IPS DF 6.9 (cell line): Measurements from ENCODE around the gene SGK1.
"Not testable (repeated sequence)": the region's sequence is repeated elsewhere in the genome, so short reads cannot be mapped to it uniquely, and the experiment has no call there.

Experiments used
- DNase-seq: peaks from one replicate; pipeline ENCODE4 v3.0.0-alpha.2; 2013; ENCODE audit warnings: low read depth, low spot score
- H3K27ac ChIP-seq: one replicate; pipeline ENCODE4 v1.5.1; 2013; ENCODE audit warnings: low read length, control low read depth
- H3K27me3 ChIP-seq: 2 replicates; pipeline ENCODE4 v1.6.1; 2013; ENCODE audit warnings: mild to moderate bottlenecking, low read length; ENCODE audit not compliant: control insufficient read depth, insufficient read depth
- H3K36me3 ChIP-seq: 2 replicates; pipeline ENCODE4 v1.6.1; 2013; ENCODE audit warnings: low read length; ENCODE audit not compliant: control insufficient read depth, insufficient read depth
- H3K4me1 ChIP-seq: 2 replicates; pipeline ENCODE4 v1.6.1; 2013; ENCODE audit warnings: low read length; ENCODE audit not compliant: control insufficient read depth, insufficient read depth
- H3K4me3 ChIP-seq: 2 replicates; pipeline ENCODE4 v1.5.1; 2013; ENCODE audit warnings: mild to moderate bottlenecking, low read length
- H3K9me3 ChIP-seq: 2 replicates; pipeline ENCODE4 v1.6.1; 2013; ENCODE audit warnings: low read length, inconsistent platforms; ENCODE audit not compliant: control insufficient read depth, insufficient read depth
- WGBS: extraction: QIAGEN DNeasy Blood & Tissue Kit; methylation state at CpG from one replicate; pipeline ENCODE4 v1.1.7; 2013; ENCODE audit warnings: mixed read lengths, missing lambda C conversion rate; ENCODE audit not compliant: insufficient read length, insufficient coverage; 5-methylcytosine and 5-hydroxymethylcytosine counted together

SGK1 gene

DNA sequence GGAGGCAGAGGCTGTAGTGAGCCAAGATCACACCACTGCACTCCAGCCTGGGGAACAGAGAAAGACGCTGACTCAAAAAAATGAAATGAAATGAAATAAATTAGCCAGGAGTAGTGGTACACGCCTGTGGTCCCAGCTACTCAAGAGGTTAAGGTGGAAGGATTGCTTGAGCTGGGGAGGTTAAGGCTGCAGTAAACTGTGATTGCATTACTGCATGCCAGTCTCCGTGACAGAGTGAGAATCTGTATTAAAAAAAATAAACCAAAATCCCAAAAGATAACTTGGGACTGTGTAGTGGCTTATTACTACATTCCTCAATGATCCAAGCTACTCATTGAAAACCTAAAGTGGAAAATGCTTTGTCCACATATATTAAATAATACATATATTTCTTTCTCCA, 87.0 kb downstream of the SGK1 start:
- H3K4me3 ChIP-seq, result no peak overlapping the region
- H3K27ac ChIP-seq, result no peak overlapping the region
- no CpG with 5 or more reads among the region's 3 CpGs for WGBS
- H3K27me3 ChIP-seq, result no peaks in the 10 kb centered on the region
- DNase-seq, result no peak
- H3K4me1 ChIP-seq, result no peaks in the 10 kb centered on the region
- H3K9me3 ChIP-seq, result no peaks in the 10 kb centered on the region
- H3K36me3 ChIP-seq, result no peaks in the 10 kb centered on the region

DNA sequence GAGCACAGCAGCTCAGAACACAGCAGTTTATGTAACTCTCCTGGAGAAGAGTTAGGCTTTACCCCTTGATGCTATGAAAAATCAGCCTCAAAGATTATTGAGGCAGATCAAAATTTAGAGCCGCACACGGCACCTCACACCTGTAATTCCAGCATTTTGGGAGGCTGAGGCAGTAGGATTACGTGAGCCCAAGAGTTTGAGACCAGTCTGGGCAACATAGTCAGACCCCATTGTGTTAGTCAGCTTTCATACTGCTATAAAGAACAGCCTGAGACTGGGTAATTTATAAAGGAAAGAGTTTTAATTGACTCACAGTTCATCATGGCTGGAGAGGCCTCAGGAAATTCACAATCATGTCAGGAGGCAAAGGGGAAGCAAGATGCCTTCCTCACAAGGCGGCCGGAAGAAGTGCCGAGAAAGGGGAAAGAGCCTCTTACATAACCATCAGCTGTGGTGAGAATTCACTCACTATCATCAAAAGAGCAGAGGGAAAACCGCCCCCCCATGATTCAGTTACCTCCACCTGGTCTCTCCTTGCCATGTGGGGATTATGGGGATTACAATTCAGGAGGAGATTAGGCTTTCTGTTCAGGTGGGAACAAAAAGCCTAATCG, 87.7 kb downstream of the SGK1 start:
- H3K27ac ChIP-seq, result no peak overlapping the region
- no peaks in the 10 kb centered on the region for H3K9me3 ChIP-seq
- no peaks in the 10 kb centered on the region for H3K4me1 ChIP-seq
- no peaks in the 10 kb centered on the region for H3K36me3 ChIP-seq
- no peak overlapping the region for H3K4me3 ChIP-seq
- H3K27me3 ChIP-seq, result no peaks in the 10 kb centered on the region
- no peak for DNase-seq
- WGBS, result no CpG with 5 or more reads among the region's 8 CpGs

DNA sequence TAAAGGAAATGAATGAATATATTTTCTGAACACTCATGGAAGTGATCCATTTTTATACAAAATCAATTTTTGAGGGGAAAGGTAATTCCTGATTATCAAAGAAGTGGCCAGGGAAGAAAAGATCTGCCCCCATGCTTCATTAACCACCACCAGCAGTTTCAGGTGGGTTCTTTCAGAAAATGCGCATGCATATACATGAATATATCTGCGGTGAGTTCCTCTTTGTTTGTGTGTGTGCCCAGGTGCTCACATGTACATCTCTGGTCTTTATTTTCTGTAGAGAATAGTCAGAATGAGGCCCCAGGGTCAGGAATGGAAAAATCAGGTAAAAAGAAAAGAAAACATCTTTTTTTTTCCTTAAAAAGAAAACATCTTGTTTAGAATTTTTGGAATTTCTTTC, 88.4 kb downstream of the SGK1 start:
- WGBS, result no CpG with 5 or more reads among the region's 2 CpGs

DNA sequence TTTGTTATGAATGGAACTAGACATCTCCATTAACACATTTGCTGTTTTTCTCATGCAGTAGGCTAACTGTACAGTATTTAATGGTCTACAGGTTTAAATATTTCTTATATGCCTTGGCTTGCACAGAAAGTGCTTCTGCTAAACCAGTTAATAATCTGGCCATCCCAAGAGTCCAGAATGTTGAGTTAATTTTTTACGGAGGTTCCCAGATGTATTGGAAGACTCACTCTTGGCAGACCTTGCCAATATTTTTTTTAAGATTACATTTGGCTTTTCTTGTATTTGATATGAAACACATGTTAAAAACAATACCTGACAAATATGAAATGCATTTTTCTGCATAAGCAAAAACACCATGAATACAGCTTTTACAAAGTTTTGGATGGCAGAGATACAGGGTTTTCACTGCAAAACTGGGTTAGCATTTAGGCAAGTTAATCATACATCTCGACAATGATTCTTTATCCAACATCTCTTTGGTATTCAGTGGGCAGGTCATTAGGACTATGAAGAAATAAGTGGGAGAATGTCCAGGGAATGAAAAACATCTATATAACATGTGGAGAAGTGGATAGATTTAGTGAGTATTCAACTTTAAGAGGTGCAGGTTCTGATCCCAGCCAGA, 94.0 kb downstream of the SGK1 start:
- Histone ChIP-seq H3K27me3 (no peaks in the 10 kb centered on the region), H3K4me1 (no peaks in the 10 kb centered on the region), H3K27ac (no peak overlapping the region), H3K9me3 (no peaks in the 10 kb centered on the region), H3K4me3 (no peak overlapping the region), H3K36me3 (no peaks in the 10 kb centered on the region)
- no peak for DNase-seq
- WGBS, result no CpG with 5 or more reads among the region's 2 CpGs

More for the DNA sequence above, 88.4 kb downstream of the SGK1 start:
- Histone ChIP-seq H3K27ac (no peak overlapping the region), H3K36me3 (no peaks in the 10 kb centered on the region), H3K27me3 (no peaks in the 10 kb centered on the region), H3K9me3 (no peaks in the 10 kb centered on the region), H3K4me1 (no peaks in the 10 kb centered on the region), H3K4me3 (no peak overlapping the region)
- DNase-seq, result no peak

DNA sequence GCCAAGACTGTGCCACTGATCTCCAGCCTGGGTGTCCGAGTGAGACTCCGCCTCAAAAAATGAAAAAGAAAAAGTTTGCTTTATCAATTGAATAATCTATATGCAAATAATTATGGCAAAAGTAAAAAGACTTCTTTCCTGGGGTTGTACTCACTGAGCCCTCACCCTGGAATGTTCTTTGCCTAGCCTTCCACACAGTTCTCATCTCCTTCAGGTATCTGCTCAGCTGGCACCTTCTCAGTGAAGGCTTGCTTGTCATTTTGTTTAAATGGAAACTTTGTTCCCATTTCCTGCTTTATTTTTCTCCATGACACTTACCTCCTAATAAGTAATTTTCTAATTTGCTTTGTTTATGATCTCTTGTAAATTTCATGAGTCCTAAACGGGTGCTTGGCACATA, 96.7 kb downstream of the SGK1 start:
- no peaks in the 10 kb centered on the region for H3K27me3 ChIP-seq
- no peaks in the 10 kb centered on the region for H3K9me3 ChIP-seq
- no peak overlapping the region for H3K27ac ChIP-seq
- H3K4me1 ChIP-seq, result no peaks in the 10 kb centered on the region
- no CpG with 5 or more reads among the region's 3 CpGs for WGBS
- H3K4me3 ChIP-seq, result no peak overlapping the region
- DNase-seq, result no peak
- H3K36me3 ChIP-seq, result no peaks in the 10 kb centered on the region

DNA sequence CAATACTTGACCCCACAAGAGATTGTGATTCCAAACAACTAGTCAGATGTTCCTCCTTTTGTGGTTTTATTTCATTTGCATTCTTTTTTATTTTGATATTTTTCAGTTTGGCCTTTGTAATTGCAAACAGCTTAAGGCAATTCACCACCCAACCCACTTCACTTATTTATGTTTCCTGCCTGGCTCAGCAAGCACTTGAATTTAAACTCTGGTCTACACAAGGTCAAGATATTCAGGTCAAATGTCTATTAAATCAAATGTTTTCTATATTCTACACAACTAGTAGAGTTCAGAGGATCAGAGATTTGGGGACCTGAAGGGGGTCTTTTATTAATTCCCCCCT, 100.1 kb downstream of the SGK1 start:
- no peaks in the 10 kb centered on the region for H3K4me1 ChIP-seq
- H3K9me3 ChIP-seq, result no peaks in the 10 kb centered on the region
- no peaks in the 10 kb centered on the region for H3K36me3 ChIP-seq
- H3K27me3 ChIP-seq, result no peaks in the 10 kb centered on the region
- no peak overlapping the region for H3K27ac ChIP-seq
- DNase-seq, result no peak
- H3K4me3 ChIP-seq, result no peak overlapping the region

DNA sequence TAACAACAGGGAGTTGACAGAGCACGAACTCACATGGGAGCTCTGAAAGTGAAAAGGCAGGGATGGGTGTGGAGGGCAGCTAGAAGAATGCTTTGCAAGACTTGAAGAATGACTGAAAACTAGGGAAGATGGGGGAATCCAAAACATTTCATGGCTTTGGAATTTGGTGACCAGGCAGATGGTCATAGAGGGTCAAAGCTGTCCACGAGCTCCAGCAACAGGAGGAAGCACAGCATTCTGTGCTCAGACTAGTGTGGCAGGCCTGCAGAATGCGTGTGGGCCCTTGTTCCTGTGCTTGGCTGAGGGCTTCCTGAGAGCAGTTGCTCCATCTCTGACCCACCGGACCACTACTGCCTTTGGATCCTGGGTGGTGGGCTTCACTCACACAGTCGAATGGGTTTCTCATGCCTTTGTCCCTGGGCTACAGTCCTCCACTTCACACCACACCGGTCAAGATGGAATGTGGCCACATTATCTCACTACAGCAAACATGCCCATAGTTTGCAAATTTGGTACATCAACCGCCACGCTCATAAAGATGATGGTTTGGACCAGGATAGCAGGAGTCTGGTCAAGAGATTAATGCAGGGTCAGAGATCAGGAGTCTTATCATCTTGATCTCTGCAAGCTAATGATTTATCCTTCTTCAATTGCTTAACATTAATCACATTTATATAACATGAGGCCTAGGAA, 100.7 kb downstream of the SGK1 start:
- Histone ChIP-seq H3K36me3 (no peaks in the 10 kb centered on the region), H3K27ac (no peak overlapping the region), H3K9me3 (no peaks in the 10 kb centered on the region), H3K4me1 (no peaks in the 10 kb centered on the region), H3K4me3 (no peak overlapping the region), H3K27me3 (no peaks in the 10 kb centered on the region)
- DNase-seq, result no peak
- WGBS, result no CpG with 5 or more reads among the region's 8 CpGs

DNA sequence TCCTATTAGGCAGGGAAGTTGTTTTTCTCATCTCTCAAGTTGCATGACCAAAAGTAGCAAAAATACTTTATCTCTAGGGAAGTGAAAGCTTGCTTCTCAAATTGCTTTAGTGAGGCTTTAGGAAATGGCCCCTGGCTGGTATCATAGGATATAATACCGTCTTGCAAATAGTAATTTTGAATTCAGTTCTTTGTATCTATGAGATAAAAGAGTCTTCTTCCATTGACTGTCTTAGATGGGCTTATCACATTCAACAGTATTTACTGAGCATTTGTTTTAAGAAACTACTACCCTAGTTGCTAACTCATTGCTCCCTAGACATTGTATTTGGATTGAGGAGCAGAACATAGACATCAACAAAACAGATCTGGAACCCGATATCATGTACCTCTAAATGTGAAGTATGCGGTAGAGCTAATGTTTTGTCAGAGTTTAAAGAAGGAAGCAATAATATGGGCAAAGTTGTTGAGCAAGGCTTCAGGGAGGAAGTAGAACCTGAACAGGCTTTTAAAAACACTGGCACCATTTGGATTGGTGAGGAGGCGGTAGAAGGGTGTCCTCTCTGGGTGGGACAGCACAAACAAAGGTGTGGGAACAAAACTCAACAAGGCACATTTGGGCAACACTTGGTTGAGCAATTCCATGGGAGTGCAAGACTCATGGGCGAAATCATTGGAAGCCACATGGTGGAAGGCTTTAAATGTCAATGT, 101.5 kb downstream of the SGK1 start:
- Histone ChIP-seq H3K4me1 (no peaks in the 10 kb centered on the region), H3K4me3 (no peak overlapping the region), H3K27ac (no peak overlapping the region), H3K36me3 (no peaks in the 10 kb centered on the region), H3K27me3 (no peaks in the 10 kb centered on the region), H3K9me3 (no peaks in the 10 kb centered on the region)
- no peak for DNase-seq
- WGBS, result no CpG with 5 or more reads among the region's 5 CpGs

DNA sequence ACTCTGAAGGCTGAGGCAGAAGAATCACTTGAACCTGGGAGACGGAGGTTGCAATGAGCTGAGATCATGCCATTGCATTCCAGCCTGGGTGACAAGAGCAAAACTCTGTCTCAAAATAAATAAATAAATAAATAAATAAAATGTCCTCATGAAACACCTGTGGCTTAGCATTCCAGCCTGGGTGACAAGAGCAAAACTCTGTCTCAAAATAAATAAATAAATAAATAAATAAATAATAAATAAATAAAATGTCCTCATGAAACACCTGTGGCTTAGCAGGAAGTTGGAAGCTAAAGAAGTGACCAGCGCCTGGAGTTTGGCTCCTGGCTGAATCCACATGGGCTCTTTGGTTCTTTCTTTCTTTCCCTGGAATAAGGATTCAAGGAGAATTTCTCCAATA, 104.5 kb downstream of the SGK1 start:
- not testable (repeated sequence) for H3K4me1 ChIP-seq, H3K27me3 ChIP-seq, DNase-seq, H3K27ac ChIP-seq, H3K36me3 ChIP-seq, H3K9me3 ChIP-seq, H3K4me3 ChIP-seq
- no CpG with 5 or more reads among the region's 2 CpGs for WGBS

DNA sequence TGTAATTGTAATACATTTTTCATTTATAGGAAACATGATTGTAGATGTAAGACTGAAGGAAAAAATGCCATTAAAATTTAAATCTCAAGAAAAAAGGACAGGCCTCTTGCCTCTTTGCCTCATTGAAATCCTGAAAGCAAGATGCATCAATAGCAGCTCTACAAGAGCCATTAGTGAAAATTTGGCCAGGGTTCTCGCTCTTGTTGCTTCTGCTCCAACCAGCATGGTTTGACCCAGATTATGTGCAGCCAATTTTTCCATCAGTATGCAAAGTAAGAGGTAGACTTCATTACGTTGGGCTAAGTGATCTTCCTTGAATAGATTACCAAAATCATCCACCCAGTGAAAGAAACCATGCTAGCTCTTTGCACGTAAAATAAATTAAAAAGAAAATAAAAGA, 106.6 kb downstream of the SGK1 start:
- DNase-seq, result no peak
- no peaks in the 10 kb centered on the region for H3K4me1 ChIP-seq
- no peaks in the 10 kb centered on the region for H3K27me3 ChIP-seq
- no CpG with 5 or more reads among the region's 3 CpGs for WGBS
- no peak overlapping the region for H3K27ac ChIP-seq
- no peak overlapping the region for H3K4me3 ChIP-seq
- no peaks in the 10 kb centered on the region for H3K9me3 ChIP-seq
- no peaks in the 10 kb centered on the region for H3K36me3 ChIP-seq
